Measurements from ENCODE around the gene BICDL2. TPM values are rescaled to one million over a fixed set of nuclear protein-coding genes. Genes with fewer than 3 reads are reported as not detected.
"Not testable (repeated sequence)": the region's sequence is repeated elsewhere in the genome, so short reads cannot be mapped to it uniquely, and the experiment has no call there.

BICDL2 gene
- total RNA-seq, 2 experiments from 2014 or later, result 0.77 to 0.92 TPM

- Mint-ChIP-seq H3K36me3 (ENCODE audit: low read depth) (peaks cover 25% of the 10 kb centered on the region), H3K9me3 (peaks cover 24% of the 10 kb centered on the region), H3K4me3 (no peak overlapping the region), H3K27me3 (no peaks in the 10 kb centered on the region), H3K4me1 (ENCODE audit: low read depth) (peaks cover 53% of the 10 kb centered on the region), H3K27ac (peak overlapping the region; percentile 12)
- ChIA-PET POLR2A (interaction anchor here (1.0 to 1.1 kb wide), 2 partner anchors 16 to 55 kb away, joined by 3 read pairs; partner anchors contain the start of gene ZNF213), CTCF (interaction anchor here (1.1 to 1.6 kb wide), 5 partner anchors 14 to 51 kb away, joined by 3 to 5 read pairs (median 3); no protein-coding TSS in a partner anchor)
- TF ChIP-seq, protein P1, sequence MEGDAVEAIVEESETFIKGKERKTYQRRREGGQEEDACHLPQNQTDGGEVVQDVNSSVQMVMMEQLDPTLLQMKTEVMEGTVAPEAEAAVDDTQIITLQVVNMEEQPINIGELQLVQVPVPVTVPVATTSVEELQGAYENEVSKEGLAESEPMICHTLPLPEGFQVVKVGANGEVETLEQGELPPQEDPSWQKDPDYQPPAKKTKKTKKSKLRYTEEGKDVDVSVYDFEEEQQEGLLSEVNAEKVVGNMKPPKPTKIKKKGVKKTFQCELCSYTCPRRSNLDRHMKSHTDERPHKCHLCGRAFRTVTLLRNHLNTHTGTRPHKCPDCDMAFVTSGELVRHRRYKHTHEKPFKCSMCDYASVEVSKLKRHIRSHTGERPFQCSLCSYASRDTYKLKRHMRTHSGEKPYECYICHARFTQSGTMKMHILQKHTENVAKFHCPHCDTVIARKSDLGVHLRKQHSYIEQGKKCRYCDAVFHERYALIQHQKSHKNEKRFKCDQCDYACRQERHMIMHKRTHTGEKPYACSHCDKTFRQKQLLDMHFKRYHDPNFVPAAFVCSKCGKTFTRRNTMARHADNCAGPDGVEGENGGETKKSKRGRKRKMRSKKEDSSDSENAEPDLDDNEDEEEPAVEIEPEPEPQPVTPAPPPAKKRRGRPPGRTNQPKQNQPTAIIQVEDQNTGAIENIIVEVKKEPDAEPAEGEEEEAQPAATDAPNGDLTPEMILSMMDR (IDR thresholded peaks at IDR 0.05), result no peak
- DNase-seq, result no peak
- intact Hi-C loops (cut with micrococcal nuclease), result no loop called here
- ATAC-seq, result no peak
Observed at GRCh38 chr16:3080024-3080423, 43.3 kb upstream of the BICDL2 start.

GRCh38 chr16:3076577-3076976, 39.8 kb upstream of the BICDL2 start:
- ATAC-seq (no peak), DNase-seq (no peak)
- Mint-ChIP-seq H3K4me1 (ENCODE audit: low read depth) (peaks cover 67% of the 10 kb centered on the region), H3K27me3 (no peaks in the 10 kb centered on the region), H3K4me3 (peak overlapping the region; percentile 50), H3K27ac (peak overlapping the region; percentile 97), H3K9me3 (peaks cover 25% of the 10 kb centered on the region), H3K36me3 (ENCODE audit: low read depth) (peaks cover 25% of the 10 kb centered on the region)
- CTCF ChIA-PET, result interaction anchor here (0.9 to 5.1 kb wide), 10 partner anchors 12 to 74 kb away, joined by 3 to 23 read pairs (median 4); partner anchors contain the start of gene ZSCAN10
- POLR2A ChIA-PET, result interaction anchor here (0.9 to 5.7 kb wide), 10 partner anchors 10 to 177 kb away, joined by 3 to 49 read pairs (median 4); partner anchors contain the start of gene IL32
- intact Hi-C loops (cut with micrococcal nuclease), result no loop called here
- TF ChIP-seq, protein P1 (IDR thresholded peaks at IDR 0.05), result no peak

DNA sequence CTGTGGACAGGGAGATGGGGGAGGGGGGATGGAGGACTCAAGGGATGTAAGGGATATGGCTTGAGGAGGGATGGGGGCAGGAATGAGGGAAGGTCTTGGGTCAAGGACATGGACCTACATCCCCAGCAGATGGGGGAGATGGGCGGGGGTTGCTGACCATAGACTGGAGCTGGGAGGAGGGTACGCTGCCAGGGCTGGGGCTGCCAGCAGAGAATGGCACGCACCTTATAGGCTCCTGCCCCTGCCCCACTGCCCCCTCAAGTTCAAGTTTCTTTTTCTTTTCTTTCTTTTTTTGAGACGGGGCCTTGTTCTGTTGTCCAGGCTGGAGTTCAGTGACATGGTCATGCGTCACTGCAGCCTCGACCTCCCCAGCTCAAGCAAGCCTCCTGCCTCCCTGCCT, 39.2 kb upstream of the BICDL2 start:
- Mint-ChIP-seq H3K27ac (peak overlapping the region; percentile 97), H3K4me3 (peak overlapping the region; percentile 60), H3K4me1 (ENCODE audit: low read depth) (peaks cover 69% of the 10 kb centered on the region), H3K9me3 (peaks cover 22% of the 10 kb centered on the region), H3K36me3 (ENCODE audit: low read depth) (peaks cover 25% of the 10 kb centered on the region)
- H3K27me3 Mint-ChIP-seq; ATAC-seq; DNase-seq; intact Hi-C loops (cut with micrococcal nuclease): not testable (repeated sequence)
- ChIA-PET CTCF (interaction anchor here (0.9 to 5.1 kb wide), 7 partner anchors 13 to 54 kb away, joined by 3 to 23 read pairs (median 5); partner anchors contain the start of gene ZSCAN10), POLR2A (interaction anchor here (0.7 to 5.7 kb wide), 11 partner anchors 10 to 183 kb away, joined by 3 to 49 read pairs (median 4); partner anchors contain the start of gene IL32)

GRCh38 chr16:3075523-3075915, 38.8 kb upstream of the BICDL2 start:
- TF ChIP-seq, protein P1 (IDR thresholded peaks at IDR 0.05), result no peak
- Mint-ChIP-seq H3K27me3 (no peaks in the 10 kb centered on the region), H3K9me3 (peaks cover 19% of the 10 kb centered on the region), H3K36me3 (ENCODE audit: low read depth) (peaks cover 23% of the 10 kb centered on the region), H3K4me3 (peak overlapping the region; percentile 60), H3K27ac (peak overlapping the region; percentile 97), H3K4me1 (ENCODE audit: low read depth) (peaks cover 70% of the 10 kb centered on the region)
- ATAC-seq, result peak; percentile 11
- POLR2A ChIA-PET, result interaction anchor here (0.7 to 5.7 kb wide), 10 partner anchors 9 to 183 kb away, joined by 3 to 49 read pairs (median 4); partner anchors contain the start of gene IL32
- CTCF ChIA-PET, result interaction anchor here (0.9 to 5.1 kb wide), 8 partner anchors 11 to 54 kb away, joined by 3 to 23 read pairs (median 4); partner anchors contain the start of genes IL32 and ZSCAN10
- DNase-seq, result no peak
- intact Hi-C loops (cut with micrococcal nuclease), result no loop called here

DNA sequence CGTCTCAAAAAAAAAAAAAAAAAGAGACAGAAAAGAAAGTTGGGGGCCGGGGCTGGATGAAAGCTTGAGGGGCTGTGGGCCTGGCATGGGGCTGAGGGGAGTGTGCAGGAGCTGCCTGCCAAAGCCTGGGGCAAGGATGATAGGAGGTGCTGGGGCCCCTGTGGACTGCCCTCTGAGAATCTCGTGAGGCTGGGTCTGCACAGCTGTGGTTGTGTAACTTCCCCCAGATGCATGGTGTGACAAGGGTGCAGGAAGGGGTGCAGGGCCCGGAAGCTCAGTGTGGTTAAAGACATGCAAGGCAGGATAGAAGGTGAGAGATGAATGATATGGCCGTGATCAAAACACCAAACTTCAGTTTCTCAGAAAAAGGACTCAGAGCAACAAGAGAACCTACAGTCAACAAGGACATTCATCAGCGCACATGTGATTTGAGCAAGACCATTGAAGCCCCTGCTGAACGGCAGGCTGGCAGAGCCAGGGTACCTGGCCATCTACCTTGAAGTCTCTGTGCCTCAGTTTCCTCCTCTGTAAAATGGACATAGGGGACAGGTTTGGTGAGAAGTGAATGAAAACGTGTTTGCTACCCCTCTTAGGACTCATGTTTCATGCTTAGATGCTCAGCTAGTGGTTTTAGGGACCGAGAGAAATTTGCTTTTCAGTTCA, 38.2 kb upstream of the BICDL2 start:
- ATAC-seq (peak; percentile 75), DNase-seq (peak; percentile 93)
- Mint-ChIP-seq H3K4me3 (peak overlapping the region; percentile 60), H3K27ac (peak overlapping the region; percentile 97), H3K9me3 (peaks cover 18% of the 10 kb centered on the region), H3K36me3 (ENCODE audit: low read depth) (peaks cover 26% of the 10 kb centered on the region), H3K27me3 (no peaks in the 10 kb centered on the region), H3K4me1 (ENCODE audit: low read depth) (peaks cover 75% of the 10 kb centered on the region)
- intact Hi-C loops (cut with micrococcal nuclease), result no loop called here
- ChIA-PET POLR2A (interaction anchor here (0.7 to 5.7 kb wide), 13 partner anchors 9 to 184 kb away, joined by 3 to 49 read pairs (median 4); partner anchors contain the start of genes IL32 and ZNF213), CTCF (interaction anchor here (0.8 to 5.1 kb wide), 8 partner anchors 10 to 55 kb away, joined by 3 to 23 read pairs (median 4); partner anchors contain the start of genes IL32 and ZSCAN10)
- TF ChIP-seq, protein P1 (IDR thresholded peaks at IDR 0.05), result no peak
